ENCODE measurements around the gene M1AP. TPM values are rescaled to one million over a fixed set of nuclear protein-coding genes. Genes with fewer than 3 reads are reported as not detected.
A peak's percentile ranks its signal among the peaks of the same experiment; 100 is the strongest.

The M1AP gene
- total and polyA plus RNA-seq, 2 of the 8 experiments (the other 6 are each of a cell fraction or from before 2014, with no cell fraction given): 4.8 TPM

- H2AFZ ChIP-seq (ENCODE audit: low read length): peak overlapping the region; percentile 10; the same call in 1 of the 2 replicates
- no peak for TF ChIP-seq CBX8 (IDR thresholded peaks at IDR 0.05; ENCODE audit: borderline replicate concordance, low read depth, low read length)
- TF ChIP-seq JUND (IDR thresholded peaks at IDR 0.05; ENCODE audit: low read length): no peak
- TF ChIP-seq NRF1 (IDR thresholded peaks at IDR 0.05; ENCODE audit: low read depth, low read length): no peak
- no peak for TF ChIP-seq EGR1 (IDR thresholded peaks at IDR 0.05; ENCODE audit: borderline replicate concordance, low read depth, low read length)
- no peak for TF ChIP-seq MAFK (IDR thresholded peaks at IDR 0.05; ENCODE audit: low read depth, low read length)
- TF ChIP-seq CEBPB (IDR thresholded peaks at IDR 0.05; ENCODE audit: low read depth, low read length): no peak
- TF ChIP-seq TCF12 (IDR thresholded peaks at IDR 0.05; ENCODE audit: low read depth, low read length): no peak
- TF ChIP-seq RFX5 (IDR thresholded peaks at IDR 0.05; ENCODE audit: borderline replicate concordance, low read depth, low read length): no peak
- no peak for TF ChIP-seq CHD1 (IDR thresholded peaks at IDR 0.05; ENCODE audit: low read depth, low read length)
- no peak for TF ChIP-seq SIN3A (conservative IDR thresholded peaks at IDR 0.05 in 1 of 2, IDR thresholded peaks at IDR 0.05 in 1 of 2; ENCODE audit: low read depth in 1 of 2, low read length in 2 of 2)
- TF ChIP-seq MAX (IDR thresholded peaks at IDR 0.05): peak; percentile 68
Observed at GRCh38 chr2:74530239-74531187, 117.6 kb downstream of the M1AP start.

More at GRCh38 chr2:74530239-74531187, 117.6 kb downstream of the M1AP start:
- 23% methylated on average over 47 of the region's 54 CpGs; no CpG with 5 or more reads in 1 of the 2 experiments for WGBS, 2 experiments (ENCODE audit: extremely low coverage in 1 of 2, insufficient coverage in 1 of 2, insufficient read length in 1 of 2, insufficient replicate concordance in 2 of 2, low coverage in 1 of 2, low lambda C conversion rate in 2 of 2, missing lambda C conversion rate in 1 of 2)
- ChIA-PET POLR2A (ENCODE audit: partially characterized antibody) (interaction anchor here (0.8 to 5.9 kb wide), 21 partner anchors 8 to 90 kb away, joined by 3 to 73 read pairs (median 9); partner anchors contain the start of genes CCDC142, LBX2, LOXL3 and MRPL53), CTCF (ENCODE audit: partially characterized antibody) (interaction anchor here (0.6 to 7.0 kb wide), 12 partner anchors 8 to 77 kb away, joined by 3 to 53 read pairs (median 3); partner anchors contain the start of genes CCDC142 and TTC31)
- DNase-seq (ENCODE audit: low read depth in 1 of 2, low spot score in 2 of 2) (no peak), FAIRE-seq (no peak)
- no peak overlapping the region for H3K4ac ChIP-seq (replicated peaks; ENCODE audit: insufficient read length, low read depth, low read length)
- no peaks in the 10 kb centered on the region; a peak in 1 of 7 replicates for H3K27me3 ChIP-seq (replicated peaks in 1 of 4; ENCODE audit: control insufficient read depth in 3 of 4, extremely low read depth in 1 of 4, insufficient read depth in 3 of 4, low read length in 3 of 4)
- peak overlapping the region; percentile 21; the same call in 1 of the 2 replicates for H3K18ac ChIP-seq (ENCODE audit: extremely low read depth, low read length)
- H3K4me3 ChIP-seq (ENCODE audit: extremely low read depth in 1 of 4, insufficient read depth in 2 of 4, low read depth in 3 of 4, low read length in 4 of 4): peak overlapping the region; percentile 64 to 99 (median 87)
- peak overlapping the region; percentile 84 to 88 for H3K4me2 ChIP-seq (ENCODE audit: insufficient read depth in 1 of 2, low read depth in 2 of 2, low read length in 2 of 2)
- H2BK120ac ChIP-seq (replicated peaks; ENCODE audit: low read depth, low read length): no peak overlapping the region
- H3K14ac ChIP-seq (ENCODE audit: insufficient read length): no peak overlapping the region
- H3K79me2 ChIP-seq (ENCODE audit: control insufficient read depth in 1 of 2, insufficient read depth in 2 of 2, low read length in 2 of 2): peaks cover 0 to 18% of the 10 kb centered on the region in 2 experiments; a peak in 2 of 4 replicates
- H3K36me3 ChIP-seq (ENCODE audit: control insufficient read depth in 2 of 4, insufficient read depth in 4 of 4, low read length in 3 of 4): peaks cover 6 to 31% (median 25%) of the 10 kb centered on the region in 4 experiments; a peak in 7 of 8 replicates
- peaks cover 9% of the 10 kb centered on the region; the same call in 1 of the 2 replicates for H3K23me2 ChIP-seq (ENCODE audit: low read depth, low read length)
- H3K9ac ChIP-seq (replicated peaks in 1 of 4; ENCODE audit: extremely low read depth in 1 of 4, low read depth in 3 of 4, low read length in 3 of 4): peak overlapping the region; percentile 47 to 89 (median 63); a peak in 6 of 7 replicates
- no peak overlapping the region for H2BK5ac ChIP-seq (ENCODE audit: low read depth, low read length)
- no peak overlapping the region for H2AK5ac ChIP-seq (ENCODE audit: low read depth, low read length)
- no peak overlapping the region for H2BK20ac ChIP-seq (ENCODE audit: low read length)
- H3K79me1 ChIP-seq (ENCODE audit: low read depth, low read length): peaks cover 10% of the 10 kb centered on the region
- H4K5ac ChIP-seq (ENCODE audit: insufficient read length, low read depth, low read length): no peak overlapping the region
- H4K8ac ChIP-seq (ENCODE audit: extremely low read depth, insufficient read depth, low read length): peak overlapping the region; percentile 26; the same call in 1 of the 2 replicates
- peaks cover 4 to 13% (median 6%) of the 10 kb centered on the region in 4 experiments; a peak in 6 of 7 replicates for H3K4me1 ChIP-seq (replicated peaks in 1 of 4; ENCODE audit: control insufficient read depth in 3 of 4, insufficient read depth in 4 of 4, low read length in 3 of 4)
- H2BK15ac ChIP-seq (ENCODE audit: low read length): no peak overlapping the region
- peaks cover 6 to 9% of the 10 kb centered on the region in 2 experiments for H4K20me1 ChIP-seq (replicated peaks in 1 of 2; ENCODE audit: control insufficient read depth in 1 of 2, insufficient read depth in 2 of 2, low read length in 2 of 2)
- no peak overlapping the region for H3K23ac ChIP-seq (ENCODE audit: insufficient read length)
- H2BK12ac ChIP-seq (ENCODE audit: low read depth, low read length): no peak overlapping the region
- no peaks in the 10 kb centered on the region for H3K9me3 ChIP-seq (ENCODE audit: insufficient read depth in 2 of 2, low read depth in 1 of 2, low read length in 1 of 2)
- H3K27ac ChIP-seq (ENCODE audit: low read depth, low read length): no peak overlapping the region
- H4K91ac ChIP-seq (replicated peaks; ENCODE audit: insufficient read length, low read length): no peak overlapping the region
- H3K56ac ChIP-seq (replicated peaks; ENCODE audit: insufficient read length, low read depth, low read length): no peak overlapping the region
